ENCODE data around the gene F10. TPM values are rescaled to one million over a fixed set of nuclear protein-coding genes. Genes with fewer than 3 reads are reported as not detected.

Gene F10
- total RNA-seq, 2 experiments from 2014 or later: not detected

DNA sequence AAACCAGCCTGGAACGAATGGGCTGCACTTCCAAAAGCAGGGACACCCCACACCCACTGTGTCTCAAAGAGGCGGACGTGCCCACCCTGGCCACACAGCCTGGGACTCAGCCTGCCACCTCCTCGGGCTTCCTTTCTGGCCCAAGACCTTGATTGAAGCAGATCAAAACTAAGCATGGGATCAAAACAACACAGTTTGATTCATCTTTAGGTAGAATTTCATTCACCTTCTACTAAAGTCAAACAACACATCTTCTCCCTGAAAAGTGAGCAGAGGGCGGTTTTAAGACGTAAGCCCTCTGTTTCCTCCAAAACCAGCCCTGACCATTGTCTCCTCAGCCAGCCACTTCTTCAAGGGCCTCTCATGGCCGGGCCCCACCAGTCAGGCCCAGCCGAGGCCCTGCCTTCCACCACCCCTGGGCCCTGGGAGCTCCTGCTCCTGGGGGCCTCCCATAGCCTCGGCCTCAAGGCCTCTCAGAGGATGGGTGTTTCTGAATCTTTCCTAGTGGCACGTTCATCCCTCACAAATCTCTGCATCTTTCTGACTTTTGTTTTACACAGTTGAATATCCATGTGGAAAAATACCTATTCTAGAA, 6.3 kb upstream of the F10 start:
- CTCF ChIA-PET (ENCODE audit: unreplicated experiment): interaction anchor here (0.6 kb wide), 1 partner anchor 468 kb away, joined by 3 read pairs; no protein-coding TSS in a partner anchor
- Histone ChIP-seq H3K36me3 (ENCODE audit: insufficient read depth, low read length) (no peaks in the 10 kb centered on the region), H2AFZ (ENCODE audit: low read length) (no peak overlapping the region), H4K20me1 (ENCODE audit: insufficient read depth, low read length) (no peaks in the 10 kb centered on the region), H3K27ac (ENCODE audit: low read depth, low read length, poor library complexity, severe bottlenecking) (no peak overlapping the region), H3K4me3 (ENCODE audit: low read depth, low read length, poor library complexity, severe bottlenecking) (no peak overlapping the region), H3K4me1 (ENCODE audit: insufficient read depth, low read length, poor library complexity, severe bottlenecking) (no peaks in the 10 kb centered on the region), H3K4me2 (ENCODE audit: low read length) (no peak overlapping the region), H3K9me2 (ENCODE audit: insufficient read depth, low read length) (no peaks in the 10 kb centered on the region), H3K79me2 (ENCODE audit: insufficient read depth, low read depth, low read length) (no peaks in the 10 kb centered on the region), H3K9me3 (ENCODE audit: low read length) (no peaks in the 10 kb centered on the region)
- no peak for DNase-seq (ENCODE audit: low spot score)
- intact Hi-C loops (cut with micrococcal nuclease; ENCODE audit: unreplicated experiment): no loop called here
- BruUV-seq (replicated peaks): no TSS peak
- TF ChIP-seq EZH2phosphoT487 (IDR thresholded peaks at IDR 0.05; ENCODE audit: borderline replicate concordance, low read depth, low read length): no peak
- TF ChIP-seq, protein P1, sequence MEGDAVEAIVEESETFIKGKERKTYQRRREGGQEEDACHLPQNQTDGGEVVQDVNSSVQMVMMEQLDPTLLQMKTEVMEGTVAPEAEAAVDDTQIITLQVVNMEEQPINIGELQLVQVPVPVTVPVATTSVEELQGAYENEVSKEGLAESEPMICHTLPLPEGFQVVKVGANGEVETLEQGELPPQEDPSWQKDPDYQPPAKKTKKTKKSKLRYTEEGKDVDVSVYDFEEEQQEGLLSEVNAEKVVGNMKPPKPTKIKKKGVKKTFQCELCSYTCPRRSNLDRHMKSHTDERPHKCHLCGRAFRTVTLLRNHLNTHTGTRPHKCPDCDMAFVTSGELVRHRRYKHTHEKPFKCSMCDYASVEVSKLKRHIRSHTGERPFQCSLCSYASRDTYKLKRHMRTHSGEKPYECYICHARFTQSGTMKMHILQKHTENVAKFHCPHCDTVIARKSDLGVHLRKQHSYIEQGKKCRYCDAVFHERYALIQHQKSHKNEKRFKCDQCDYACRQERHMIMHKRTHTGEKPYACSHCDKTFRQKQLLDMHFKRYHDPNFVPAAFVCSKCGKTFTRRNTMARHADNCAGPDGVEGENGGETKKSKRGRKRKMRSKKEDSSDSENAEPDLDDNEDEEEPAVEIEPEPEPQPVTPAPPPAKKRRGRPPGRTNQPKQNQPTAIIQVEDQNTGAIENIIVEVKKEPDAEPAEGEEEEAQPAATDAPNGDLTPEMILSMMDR (conservative IDR thresholded peaks at IDR 0.05; ENCODE audit: low read length): no peak
- POLR2A ChIA-PET: no interaction called here

DNA sequence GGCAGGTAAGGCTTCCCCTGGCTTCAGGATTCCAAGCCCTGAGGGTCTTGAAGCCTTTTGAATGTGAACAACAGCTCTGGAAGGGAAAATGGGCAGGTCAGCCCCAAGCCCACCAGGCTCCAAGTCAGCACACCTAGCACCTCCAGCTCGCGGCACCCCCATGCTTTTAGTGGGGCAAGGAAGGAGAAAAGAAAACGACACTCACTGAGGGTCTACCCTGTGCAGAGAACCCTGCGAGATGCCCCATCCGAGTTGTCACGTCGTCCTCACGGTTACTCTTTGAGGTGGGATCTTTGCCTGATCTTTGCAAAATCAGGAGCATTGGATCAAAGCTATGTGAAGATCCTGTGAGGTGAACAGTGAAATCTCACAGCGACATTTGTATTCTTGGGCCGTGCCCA, 5.7 kb upstream of the F10 start:
- Histone ChIP-seq H3K9me2 (ENCODE audit: insufficient read depth, low read length) (no peaks in the 10 kb centered on the region), H3K4me1 (ENCODE audit: insufficient read depth, low read length, poor library complexity, severe bottlenecking) (no peaks in the 10 kb centered on the region), H3K79me2 (ENCODE audit: insufficient read depth, low read depth, low read length) (no peaks in the 10 kb centered on the region), H3K9me3 (ENCODE audit: low read length) (no peaks in the 10 kb centered on the region), H4K20me1 (ENCODE audit: insufficient read depth, low read length) (no peaks in the 10 kb centered on the region), H3K4me2 (ENCODE audit: low read length) (no peak overlapping the region), H3K27ac (ENCODE audit: low read depth, low read length, poor library complexity, severe bottlenecking) (no peak overlapping the region), H3K36me3 (ENCODE audit: insufficient read depth, low read length) (no peaks in the 10 kb centered on the region), H3K4me3 (ENCODE audit: low read depth, low read length, poor library complexity, severe bottlenecking) (no peak overlapping the region), H2AFZ (ENCODE audit: low read length) (no peak overlapping the region)
- ChIA-PET POLR2A (no interaction called here), CTCF (ENCODE audit: unreplicated experiment) (interaction anchor here (0.6 kb wide), 1 partner anchor 467 kb away, joined by 3 read pairs; no protein-coding TSS in a partner anchor)
- TF ChIP-seq EZH2phosphoT487 (IDR thresholded peaks at IDR 0.05; ENCODE audit: borderline replicate concordance, low read depth, low read length): no peak
- TF ChIP-seq, protein P1 (conservative IDR thresholded peaks at IDR 0.05; ENCODE audit: low read length): no peak
- no peak for DNase-seq (ENCODE audit: low spot score)
- intact Hi-C loops (cut with micrococcal nuclease; ENCODE audit: unreplicated experiment): no loop called here
- no TSS peak for BruUV-seq (replicated peaks)

DNA sequence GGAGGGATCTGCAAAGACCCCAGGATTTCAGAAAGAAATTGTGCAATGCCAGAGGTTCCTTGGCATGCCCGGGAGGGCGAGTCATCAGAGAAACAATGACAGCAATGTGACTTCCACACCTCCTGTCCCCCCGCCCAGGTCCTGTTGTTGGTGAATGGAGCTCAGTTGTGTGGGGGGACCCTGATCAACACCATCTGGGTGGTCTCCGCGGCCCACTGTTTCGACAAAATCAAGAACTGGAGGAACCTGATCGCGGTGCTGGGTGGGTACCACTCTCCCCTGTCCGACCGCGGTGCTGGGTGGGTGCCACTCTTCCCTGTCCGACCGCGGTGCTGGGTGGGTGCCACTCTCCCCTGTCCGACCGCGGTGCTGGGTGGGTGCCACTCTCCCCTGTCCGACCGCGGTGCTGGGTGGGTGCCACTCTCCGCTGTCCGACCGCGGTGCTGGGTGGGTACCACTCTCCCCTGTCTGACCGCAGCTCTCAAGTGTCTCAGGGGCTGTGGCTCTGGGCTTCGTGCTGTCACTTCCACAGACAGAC, 5.2 kb upstream of the F10 start:
- no peaks in the 10 kb centered on the region for H3K79me2 ChIP-seq (ENCODE audit: insufficient read depth, low read depth, low read length)
- H3K27ac ChIP-seq (ENCODE audit: low read depth, low read length, poor library complexity, severe bottlenecking): no peak overlapping the region
- DNase-seq (ENCODE audit: low spot score): no peak
- H3K4me1 ChIP-seq (ENCODE audit: insufficient read depth, low read length, poor library complexity, severe bottlenecking): no peaks in the 10 kb centered on the region
- H3K9me2 ChIP-seq (ENCODE audit: insufficient read depth, low read length): no peaks in the 10 kb centered on the region
- no peaks in the 10 kb centered on the region for H3K36me3 ChIP-seq (ENCODE audit: insufficient read depth, low read length)
- ChIA-PET CTCF (ENCODE audit: unreplicated experiment) (no interaction called here), POLR2A (no interaction called here)
- no peak overlapping the region for H3K4me3 ChIP-seq (ENCODE audit: low read depth, low read length, poor library complexity, severe bottlenecking)
- no peak overlapping the region for H2AFZ ChIP-seq (ENCODE audit: low read length)
- no TSS peak for BruUV-seq (replicated peaks)
- intact Hi-C loops (cut with micrococcal nuclease; ENCODE audit: unreplicated experiment): no loop called here
- no peak overlapping the region for H3K4me2 ChIP-seq (ENCODE audit: low read length)
- no peak for TF ChIP-seq EZH2phosphoT487 (IDR thresholded peaks at IDR 0.05; ENCODE audit: borderline replicate concordance, low read depth, low read length)
- TF ChIP-seq, protein P1 (conservative IDR thresholded peaks at IDR 0.05; ENCODE audit: low read length): no peak
- H3K9me3 ChIP-seq (ENCODE audit: low read length): no peaks in the 10 kb centered on the region
- no peaks in the 10 kb centered on the region for H4K20me1 ChIP-seq (ENCODE audit: insufficient read depth, low read length)

Measured in OCI-LY7 (cell line).